Right ventricle myocardium superior (tissue), 1 donor: ENCODE results near the gene TRIM63. TPM values are rescaled to one million over a fixed set of nuclear protein-coding genes. Genes with fewer than 3 reads are reported as not detected.

ENCODE experiments used
- ATAC-seq: fragments of 200-7000 bp; cut with Tn5 transposase; one replicate; pipeline ENCODE4 v1.9.1; 2020; ENCODE audit warnings: mild to moderate bottlenecking; ENCODE audit not compliant: poor library complexity
- DNase-seq: peaks from one replicate; pipeline ENCODE4 v3.0.0-alpha.2; 2020
- intact Hi-C: fragments of 100-400 bp; cut with DNase I; formaldehyde crosslinking; loops from one replicate; pipeline ENCODE4 v1.11.2; 2022
- total RNA-seq: library from RNA; stranded (reverse); fragmentation: NEBNext Ultra II Directional; extraction: Animal tissue kit (Norgen Biotek cat#: 25700); gene quantifications from one replicate; pipeline ENCODE4 v1.2.1, GENCODE V29; 2021
- donor health status: DM: no; HTN: yes; CAD: no; lungs with severe emphysema.

Gene TRIM63
- total RNA-seq, 1 donor from 2014 or later, result 229 TPM

- ATAC-seq (no peak), DNase-seq (peak; percentile 5)
- intact Hi-C loops, result no loop called here
Observed at GRCh38 chr1:26025517-26025916, 41.9 kb downstream of the TRIM63 start.

- ATAC-seq, result no peak
- peak; percentile 19 for DNase-seq
- intact Hi-C loops, result no loop called here
Observed at GRCh38 chr1:26025060-26025459, 42.4 kb downstream of the TRIM63 start.

GRCh38 chr1:26023826-26024225 lies 43.6 kb downstream of the TRIM63 start:
- no peak for ATAC-seq
- intact Hi-C loops, result no loop called here
- peak; percentile 4 for DNase-seq

GRCh38 chr1:26023009-26023408 lies 44.4 kb downstream of the TRIM63 start:
- DNase-seq (no peak), ATAC-seq (no peak)
- intact Hi-C loops, result no loop called here

- intact Hi-C loops, result no loop called here
- DNase-seq (no peak), ATAC-seq (no peak)
Observed at GRCh38 chr1:26022404-26022779, 45.0 kb downstream of the TRIM63 start.

- DNase-seq (peak; percentile 85), ATAC-seq (peak; percentile 85)
- intact Hi-C loops, result no loop called here
Observed at GRCh38 chr1:26021647-26022403, 45.6 kb downstream of the TRIM63 start, which contains the start of gene EXTL1. Gene EXTL1, plus strand, starts transcription at chr1:26021775. Its CDS starts 872 bp downstream, at chr1:26022647.

- ATAC-seq, result peak; percentile 1
Observed at GRCh38 chr1:26020941-26021646, 46.3 kb downstream of the TRIM63 start.

GRCh38 chr1:26020330-26020768 lies 47.1 kb downstream of the TRIM63 start:
- intact Hi-C loops, result no loop called here
- DNase-seq (peak; percentile 51), ATAC-seq (peak; percentile 24)

More at GRCh38 chr1:26020941-26021646, 46.3 kb downstream of the TRIM63 start:
- DNase-seq, result no peak
- intact Hi-C loops, result no loop called here

- ATAC-seq (no peak), DNase-seq (peak; percentile 16)
- intact Hi-C loops, result no loop called here
Observed at GRCh38 chr1:26019641-26020315, 47.7 kb downstream of the TRIM63 start.

- DNase-seq (no peak), ATAC-seq (no peak)
- intact Hi-C loops, result no loop called here
Observed at GRCh38 chr1:26017606-26018005, 49.8 kb downstream of the TRIM63 start.

- peak; percentile 13 for ATAC-seq
Observed at GRCh38 chr1:26016953-26017545, 50.4 kb downstream of the TRIM63 start.

GRCh38 chr1:26016258-26016952 lies 51.0 kb downstream of the TRIM63 start:
- DNase-seq, result no peak
- intact Hi-C loops, result no loop called here
- ATAC-seq, result no peak

More at GRCh38 chr1:26016953-26017545, 50.4 kb downstream of the TRIM63 start:
- DNase-seq, result no peak
- intact Hi-C loops, result no loop called here

- ATAC-seq (peak; percentile 10), DNase-seq (no peak)
- intact Hi-C loops, result no loop called here
Observed at GRCh38 chr1:26015358-26015757, 52.1 kb downstream of the TRIM63 start.

GRCh38 chr1:26014179-26014578 lies 53.3 kb downstream of the TRIM63 start:
- intact Hi-C loops, result no loop called here
- DNase-seq, result no peak
- no peak for ATAC-seq

GRCh38 chr1:26012864-26013263 lies 54.6 kb downstream of the TRIM63 start:
- intact Hi-C loops, result no loop called here
- DNase-seq, result no peak
- ATAC-seq, result no peak

GRCh38 chr1:26010825-26011224 lies 56.6 kb downstream of the TRIM63 start:
- intact Hi-C loops, result no loop called here
- DNase-seq (no peak), ATAC-seq (no peak)

- ATAC-seq (no peak), DNase-seq (no peak)
- intact Hi-C loops, result no loop called here
Observed at GRCh38 chr1:26009796-26010447, 57.5 kb downstream of the TRIM63 start.

- intact Hi-C loops, result no loop called here
- DNase-seq (no peak), ATAC-seq (no peak)
Observed at GRCh38 chr1:26006710-26007109, 60.7 kb downstream of the TRIM63 start.
